ENCODE data around the gene NAA20. TPM values are rescaled to one million over a fixed set of nuclear protein-coding genes. Genes with fewer than 3 reads are reported as not detected.

NAA20 gene
- total and polyA plus RNA-seq, 2 of the 4 experiments (the other 2 are of a cell fraction), result 35.7 to 58.8 TPM

GRCh38 chr20:19991308-19991707, 25.9 kb upstream of the NAA20 start:
- Histone ChIP-seq H3K18ac (ENCODE audit: low read depth, low read length) (peak overlapping the region; percentile 18; the same call in 1 of the 2 replicates), H3K9me1 (ENCODE audit: insufficient read depth, low read length) (peaks cover 15% of the 10 kb centered on the region; the same call in 1 of the 2 replicates), H3K36me3 (ENCODE audit: control insufficient read depth, insufficient read depth, low read length) (peaks cover 22% of the 10 kb centered on the region), H3K4me2 (ENCODE audit: low read depth, low read length) (peak overlapping the region; percentile 29; the same call in 1 of the 2 replicates), H3K79me1 (ENCODE audit: low read depth in 1 of 2, low read length in 2 of 2) (peaks cover 15 to 65% of the 10 kb centered on the region in 2 experiments; a peak in 3 of 4 replicates), H3K14ac (replicated peaks; ENCODE audit: low read depth, low read length) (peak overlapping the region; percentile 29; the same call in 1 of the 2 replicates), H3K9ac (ENCODE audit: low read depth, low read length) (0 out of 2 replicates have a peak overlapping the region, but pooled peaks have one; percentile 25), H3K56ac (ENCODE audit: extremely low read depth, insufficient read depth, low read length) (no peak overlapping the region), H2BK20ac (ENCODE audit: low read depth, low read length) (no peak overlapping the region), H2BK5ac (ENCODE audit: low read depth, low read length, poor library complexity, severe bottlenecking) (peak overlapping the region; percentile 100), H3K4ac (ENCODE audit: low read depth, low read length) (no peak overlapping the region), H3K4me3 (ENCODE audit: insufficient read depth, low read depth, low read length) (no peak overlapping the region), H2AK5ac (ENCODE audit: low read depth, low read length) (no peak overlapping the region), H3K27ac (ENCODE audit: insufficient read depth, low read length) (peak overlapping the region; percentile 36; the same call in 1 of the 2 replicates), H4K20me1 (ENCODE audit: insufficient read depth, low read length) (peaks cover 61% of the 10 kb centered on the region), H2BK15ac (ENCODE audit: low read depth, low read length) (no peak overlapping the region; the same call in 2 of the 3 replicates), H2BK120ac (ENCODE audit: low read depth, low read length) (peak overlapping the region; percentile 16; the same call in 1 of the 2 replicates), H2AK9ac (replicated peaks; ENCODE audit: low read depth, low read length, poor library complexity) (no peak overlapping the region), H2AFZ (replicated peaks; ENCODE audit: low read length, poor library complexity) (no peak overlapping the region), H4K5ac (ENCODE audit: low read depth, low read length) (no peak overlapping the region), H3K9me3 (ENCODE audit: control insufficient read depth, insufficient read depth, low read length) (no peaks in the 10 kb centered on the region), H3K23ac (ENCODE audit: low read depth, low read length) (peak overlapping the region; percentile 25; the same call in 1 of the 2 replicates), H3K27me3 (ENCODE audit: control insufficient read depth, insufficient read depth, low read length) (no peaks in the 10 kb centered on the region), H4K91ac (ENCODE audit: insufficient read depth, low read depth, low read length) (no peak overlapping the region; the same call in 1 of the 2 replicates), H3K4me1 (ENCODE audit: control insufficient read depth, insufficient read depth, low read length) (peaks cover 30% of the 10 kb centered on the region), H4K8ac (ENCODE audit: low read depth in 2 of 2, low read length in 2 of 2) (peak overlapping the region in 1 of 2 experiments; percentile 60; a peak in 1 of 4 replicates)
- in situ Hi-C loops (cut with MboI; ENCODE audit: low sequenced_read_pairs), result no loop called here
- WGBS, 2 experiments (ENCODE audit: extremely low coverage in 2 of 2, insufficient read length in 1 of 2), result no CpG with 5 or more reads among the region's 1 CpG
- no peak for ATAC-seq (ENCODE audit: low read depth)
- intact Hi-C loops (cut with micrococcal nuclease), result loop anchor here (5.0 kb wide), 1 partner anchor 104 kb away; no protein-coding TSS in a partner anchor
- TF ChIP-seq, protein P1, sequence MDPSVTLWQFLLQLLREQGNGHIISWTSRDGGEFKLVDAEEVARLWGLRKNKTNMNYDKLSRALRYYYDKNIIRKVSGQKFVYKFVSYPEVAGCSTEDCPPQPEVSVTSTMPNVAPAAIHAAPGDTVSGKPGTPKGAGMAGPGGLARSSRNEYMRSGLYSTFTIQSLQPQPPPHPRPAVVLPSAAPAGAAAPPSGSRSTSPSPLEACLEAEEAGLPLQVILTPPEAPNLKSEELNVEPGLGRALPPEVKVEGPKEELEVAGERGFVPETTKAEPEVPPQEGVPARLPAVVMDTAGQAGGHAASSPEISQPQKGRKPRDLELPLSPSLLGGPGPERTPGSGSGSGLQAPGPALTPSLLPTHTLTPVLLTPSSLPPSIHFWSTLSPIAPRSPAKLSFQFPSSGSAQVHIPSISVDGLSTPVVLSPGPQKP (IDR thresholded peaks at IDR 0.05; ENCODE audit: borderline replicate concordance, low read depth, low read length), result no peak
- TF ChIP-seq MAZ (IDR thresholded peaks at IDR 0.05; ENCODE audit: borderline replicate concordance, low read depth, low read length) (no peak), RCOR1 (IDR thresholded peaks at IDR 0.05; ENCODE audit: insufficient replicate concordance, low read length) (no peak), CTCF (conservative IDR thresholded peaks at IDR 0.05; ENCODE audit: low read depth, low read length) (no peak), SMC3 (IDR thresholded peaks at IDR 0.05; ENCODE audit: low read depth, low read length) (no peak), CHD1 (IDR thresholded peaks at IDR 0.05; ENCODE audit: low read depth, low read length) (no peak), POLR2A (IDR thresholded peaks at IDR 0.05; ENCODE audit: low read depth, low read length) (no peak), BHLHE40 (IDR thresholded peaks at IDR 0.05; ENCODE audit: low read depth, low read length) (no peak)
- no TSS peak for BruUV-seq (replicated peaks)
- no peak for DNase-seq
- POLR2A ChIA-PET (ENCODE audit: unreplicated experiment), result interaction anchor here (1.2 kb wide), 1 partner anchor 14 kb away, joined by 6 read pairs; no protein-coding TSS in a partner anchor
- dilution Hi-C loops (cut with HindIII; ENCODE audit: low sequenced_read_pairs, unreplicated experiment), result no loop called here
- CTCF ChIA-PET, result no interaction called here
